GM15510 (cell line): ENCODE results near the gene UEVLD.

Experiments used
- POLR2A ChIP-seq: IDR thresholded peaks from 3 replicates; pipeline ENCODE4 v1.6.1; 2011; ENCODE audit warnings: borderline replicate concordance; ENCODE audit not compliant: insufficient read length; ENCODE audit errors: extremely low read depth

UEVLD gene

GRCh38 chr11:18493310-18493709, 95.2 kb downstream of the UEVLD start:
- TF ChIP-seq POLR2A = no peak

GRCh38 chr11:18492888-18493287, 95.6 kb downstream of the UEVLD start:
- no peak for TF ChIP-seq POLR2A

GRCh38 chr11:18491924-18492323, 96.6 kb downstream of the UEVLD start:
- no peak for TF ChIP-seq POLR2A

- no peak for TF ChIP-seq POLR2A
Observed at GRCh38 chr11:18490736-18491485, 97.6 kb downstream of the UEVLD start.

GRCh38 chr11:18490319-18490718, 98.2 kb downstream of the UEVLD start:
- no peak for TF ChIP-seq POLR2A

GRCh38 chr11:18485913-18486528, 102.5 kb downstream of the UEVLD start:
- no peak for TF ChIP-seq POLR2A
